Dendritic cell treated with granulocyte-macrophage colony-stimulating factor and Interleukin-4, amounts not matched to agents 40 ng/mL and 50 ng/mL, for 4 days (primary cell): Measurements from ENCODE around the gene SLCO1B1.
"Not testable (repeated sequence)": the region's sequence is repeated elsewhere in the genome, so short reads cannot be mapped to it uniquely, and the experiment has no call there.

Experiments
- H3K27ac Mint-ChIP-seq: one replicate; pipeline ENCODE4 v1.8.0; 2022; ENCODE audit warnings: mild to moderate bottlenecking, mixed read lengths
- H3K27me3 Mint-ChIP-seq: one replicate; pipeline ENCODE4 v1.8.0; 2022; ENCODE audit warnings: mild to moderate bottlenecking, mixed read lengths
- H3K36me3 Mint-ChIP-seq: one replicate; pipeline ENCODE4 v1.8.0; 2022; ENCODE audit warnings: low read depth, mixed read lengths
- H3K4me1 Mint-ChIP-seq: one replicate; pipeline ENCODE4 v1.8.0; 2022; ENCODE audit warnings: low read depth, mixed read lengths
- H3K4me3 Mint-ChIP-seq: one replicate; pipeline ENCODE4 v1.8.0; 2022; ENCODE audit warnings: mild to moderate bottlenecking, moderate library complexity, mixed read lengths
- H3K9me3 Mint-ChIP-seq: one replicate; pipeline ENCODE4 v1.8.0; 2022; ENCODE audit warnings: mixed read lengths
- intact Hi-C: fragments of 100-400 bp; cut with micrococcal nuclease; formaldehyde crosslinking; loops from one replicate; pipeline ENCODE4 v1.15.0; 2022

Gene SLCO1B1

GRCh38 chr12:21130998-21131397, at the start of gene SLCO1B1:
TSS of gene SLCO1B1 (plus strand) at chr12:21131194. CDS start at chr12:21141575, 10,381 bp downstream.
- intact Hi-C loops = no loop called here

GRCh38 chr12:21084753-21085152, 46.2 kb upstream of the SLCO1B1 start:
- H3K36me3 Mint-ChIP-seq, H3K27ac Mint-ChIP-seq, H3K4me1 Mint-ChIP-seq, H3K27me3 Mint-ChIP-seq, intact Hi-C loops, H3K4me3 Mint-ChIP-seq: not testable (repeated sequence)
- H3K9me3 Mint-ChIP-seq = peaks cover 50% of the 10 kb centered on the region

More at GRCh38 chr12:21130998-21131397, at the start of gene SLCO1B1:
- Mint-ChIP-seq H3K4me3 (no peak within 1 kb of the TSS), H3K27ac (no peak within 1 kb of the TSS), H3K4me1 (no peaks in the 10 kb centered on the region), H3K9me3 (peaks cover 17% of the 10 kb centered on the region), H3K36me3 (no peaks in the 10 kb centered on the region), H3K27me3 (no peaks in the 10 kb centered on the region)

GRCh38 chr12:21111732-21112131, 19.3 kb upstream of the SLCO1B1 start:
- Mint-ChIP-seq H3K9me3 (peaks cover 66% of the 10 kb centered on the region), H3K4me1 (no peaks in the 10 kb centered on the region), H3K4me3 (no peak overlapping the region), H3K27ac (no peak overlapping the region), H3K36me3 (no peaks in the 10 kb centered on the region), H3K27me3 (no peaks in the 10 kb centered on the region)
- intact Hi-C loops = no loop called here

GRCh38 chr12:21113266-21113665, 17.7 kb upstream of the SLCO1B1 start:
- Mint-ChIP-seq H3K4me3 (no peak overlapping the region), H3K27ac (no peak overlapping the region), H3K27me3 (no peaks in the 10 kb centered on the region), H3K4me1 (no peaks in the 10 kb centered on the region), H3K9me3 (peaks cover 70% of the 10 kb centered on the region), H3K36me3 (no peaks in the 10 kb centered on the region)
- intact Hi-C loops = no loop called here

- peaks cover 55% of the 10 kb centered on the region for H3K9me3 Mint-ChIP-seq
- no peaks in the 10 kb centered on the region for H3K4me1 Mint-ChIP-seq
- H3K27me3 Mint-ChIP-seq = no peaks in the 10 kb centered on the region
- no peaks in the 10 kb centered on the region for H3K36me3 Mint-ChIP-seq
- intact Hi-C loops = no loop called here
- no peak overlapping the region for H3K27ac Mint-ChIP-seq
- H3K4me3 Mint-ChIP-seq = no peak overlapping the region
Measured at GRCh38 chr12:21117995-21118394, 13.0 kb upstream of the SLCO1B1 start.

GRCh38 chr12:21118760-21119159, 12.2 kb upstream of the SLCO1B1 start:
- Mint-ChIP-seq H3K36me3 (no peaks in the 10 kb centered on the region), H3K9me3 (peaks cover 48% of the 10 kb centered on the region), H3K27ac (no peak overlapping the region), H3K4me3 (no peak overlapping the region), H3K4me1 (no peaks in the 10 kb centered on the region), H3K27me3 (no peaks in the 10 kb centered on the region)
- intact Hi-C loops = no loop called here

- Mint-ChIP-seq H3K4me1 (no peaks in the 10 kb centered on the region), H3K27me3 (no peaks in the 10 kb centered on the region)
- intact Hi-C loops = no loop called here
Measured at GRCh38 chr12:21129351-21129750, 1.6 kb upstream of the SLCO1B1 start.

GRCh38 chr12:21129906-21130305, 1.1 kb upstream of the SLCO1B1 start:
- no peak overlapping the region for H3K4me3 Mint-ChIP-seq
- H3K9me3 Mint-ChIP-seq = peaks cover 6% of the 10 kb centered on the region
- no peaks in the 10 kb centered on the region for H3K4me1 Mint-ChIP-seq
- no peaks in the 10 kb centered on the region for H3K27me3 Mint-ChIP-seq
- no peaks in the 10 kb centered on the region for H3K36me3 Mint-ChIP-seq
- intact Hi-C loops = no loop called here
- no peak overlapping the region for H3K27ac Mint-ChIP-seq

More at GRCh38 chr12:21129351-21129750, 1.6 kb upstream of the SLCO1B1 start:
- H3K9me3 Mint-ChIP-seq = peaks cover under 1% of the 10 kb centered on the region
- H3K27ac Mint-ChIP-seq = no peak overlapping the region
- no peak overlapping the region for H3K4me3 Mint-ChIP-seq
- no peaks in the 10 kb centered on the region for H3K36me3 Mint-ChIP-seq

- intact Hi-C loops, H3K36me3 Mint-ChIP-seq, H3K27me3 Mint-ChIP-seq, H3K4me3 Mint-ChIP-seq, H3K27ac Mint-ChIP-seq, H3K4me1 Mint-ChIP-seq: not testable (repeated sequence)
- peaks cover 48% of the 10 kb centered on the region for H3K9me3 Mint-ChIP-seq
Measured at GRCh38 chr12:21137318-21137999, 6.5 kb downstream of the SLCO1B1 start.

- Mint-ChIP-seq H3K27ac (no peak overlapping the region), H3K4me3 (no peak overlapping the region), H3K4me1 (no peaks in the 10 kb centered on the region), H3K9me3 (peaks cover 48% of the 10 kb centered on the region), H3K36me3 (no peaks in the 10 kb centered on the region), H3K27me3 (no peaks in the 10 kb centered on the region)
- intact Hi-C loops = no loop called here
Measured at GRCh38 chr12:21138016-21138415, 7.0 kb downstream of the SLCO1B1 start.

- H3K27me3 Mint-ChIP-seq = no peaks in the 10 kb centered on the region
- H3K4me1 Mint-ChIP-seq = no peaks in the 10 kb centered on the region
- no peaks in the 10 kb centered on the region for H3K36me3 Mint-ChIP-seq
- intact Hi-C loops = no loop called here
- H3K9me3 Mint-ChIP-seq = no peaks in the 10 kb centered on the region
- H3K27ac Mint-ChIP-seq = no peak overlapping the region
- H3K4me3 Mint-ChIP-seq = no peak overlapping the region
Measured at GRCh38 chr12:21144309-21144708, 13.3 kb downstream of the SLCO1B1 start.

- H3K4me1 Mint-ChIP-seq, H3K27me3 Mint-ChIP-seq, H3K9me3 Mint-ChIP-seq, H3K36me3 Mint-ChIP-seq, H3K27ac Mint-ChIP-seq, H3K4me3 Mint-ChIP-seq, intact Hi-C loops: not testable (repeated sequence)
Measured at GRCh38 chr12:21149861-21150260, 18.9 kb downstream of the SLCO1B1 start.

- Mint-ChIP-seq H3K9me3 (no peaks in the 10 kb centered on the region), H3K27ac (no peak overlapping the region), H3K27me3 (no peaks in the 10 kb centered on the region), H3K4me3 (no peak overlapping the region), H3K36me3 (no peaks in the 10 kb centered on the region), H3K4me1 (no peaks in the 10 kb centered on the region)
- intact Hi-C loops = no loop called here
Measured at GRCh38 chr12:21151184-21151583, 20.2 kb downstream of the SLCO1B1 start.

GRCh38 chr12:21155522-21156351, 24.7 kb downstream of the SLCO1B1 start:
- H3K4me3 Mint-ChIP-seq = no peak overlapping the region
- H3K9me3 Mint-ChIP-seq = no peaks in the 10 kb centered on the region
- intact Hi-C loops = no loop called here
- no peaks in the 10 kb centered on the region for H3K36me3 Mint-ChIP-seq
- no peaks in the 10 kb centered on the region for H3K27me3 Mint-ChIP-seq
- H3K4me1 Mint-ChIP-seq = no peaks in the 10 kb centered on the region
- no peak overlapping the region for H3K27ac Mint-ChIP-seq
